ENCODE data around the gene TXNRD1.

Gene TXNRD1

GRCh38 chr12:104350211-104351056 lies 134.9 kb downstream of the TXNRD1 start:
- no peak for TF ChIP-seq REST (IDR thresholded peaks at IDR 0.05; ENCODE audit: insufficient read depth in 1 of 2, low read depth in 2 of 2, low read length in 2 of 2)
- TF ChIP-seq SIN3A (IDR thresholded peaks at IDR 0.05; ENCODE audit: borderline replicate concordance, insufficient read depth, low read length) = no peak
- no peak for TF ChIP-seq POLR2AphosphoS5 (IDR thresholded peaks at IDR 0.05; ENCODE audit: low read depth, low read length)
- no peak for TF ChIP-seq FOXP2 (optimal IDR thresholded peaks at IDR 0.05; ENCODE audit: borderline replicate concordance, extremely low read depth, extremely low read length, insufficient read depth)
- TF ChIP-seq TAF1 (IDR thresholded peaks at IDR 0.05; ENCODE audit: borderline replicate concordance, insufficient read depth, low read length) = no peak

- no peak for TF ChIP-seq TAF1 (IDR thresholded peaks at IDR 0.05; ENCODE audit: borderline replicate concordance, insufficient read depth, low read length)
- TF ChIP-seq SIN3A (IDR thresholded peaks at IDR 0.05; ENCODE audit: borderline replicate concordance, insufficient read depth, low read length) = no peak
- TF ChIP-seq FOXP2 (optimal IDR thresholded peaks at IDR 0.05; ENCODE audit: borderline replicate concordance, extremely low read depth, extremely low read length, insufficient read depth) = no peak
- TF ChIP-seq POLR2AphosphoS5 (IDR thresholded peaks at IDR 0.05; ENCODE audit: low read depth, low read length) = no peak
- no peak for TF ChIP-seq REST (IDR thresholded peaks at IDR 0.05; ENCODE audit: insufficient read depth in 1 of 2, low read depth in 2 of 2, low read length in 2 of 2)
Measured at GRCh38 chr12:104351057-104351983, 135.7 kb downstream of the TXNRD1 start.

- TF ChIP-seq REST (IDR thresholded peaks at IDR 0.05; ENCODE audit: insufficient read depth in 1 of 2, low read depth in 2 of 2, low read length in 2 of 2) = no peak
- TF ChIP-seq SIN3A (IDR thresholded peaks at IDR 0.05; ENCODE audit: borderline replicate concordance, insufficient read depth, low read length) = no peak
- no peak for TF ChIP-seq TAF1 (IDR thresholded peaks at IDR 0.05; ENCODE audit: borderline replicate concordance, insufficient read depth, low read length)
- no peak for TF ChIP-seq POLR2AphosphoS5 (IDR thresholded peaks at IDR 0.05; ENCODE audit: low read depth, low read length)
- TF ChIP-seq FOXP2 (optimal IDR thresholded peaks at IDR 0.05; ENCODE audit: borderline replicate concordance, extremely low read depth, extremely low read length, insufficient read depth) = no peak
Measured at GRCh38 chr12:104352106-104352713, 136.6 kb downstream of the TXNRD1 start.

- TF ChIP-seq REST (IDR thresholded peaks at IDR 0.05; ENCODE audit: insufficient read depth in 1 of 2, low read depth in 2 of 2, low read length in 2 of 2) (no peak), SIN3A (IDR thresholded peaks at IDR 0.05; ENCODE audit: borderline replicate concordance, insufficient read depth, low read length) (no peak), TAF1 (IDR thresholded peaks at IDR 0.05; ENCODE audit: borderline replicate concordance, insufficient read depth, low read length) (no peak), POLR2AphosphoS5 (IDR thresholded peaks at IDR 0.05; ENCODE audit: low read depth, low read length) (no peak), FOXP2 (optimal IDR thresholded peaks at IDR 0.05; ENCODE audit: borderline replicate concordance, extremely low read depth, extremely low read length, insufficient read depth) (no peak)
Measured at GRCh38 chr12:104353012-104353981, 137.7 kb downstream of the TXNRD1 start.

Data from PFSK-1 (cell line).